Right renal cortex interstitium (tissue), 3 donors: ENCODE results near the gene SLC16A13. TPM values are rescaled to one million over a fixed set of nuclear protein-coding genes. Genes with fewer than 3 reads are reported as not detected.
"Not testable (repeated sequence)": the region's sequence is repeated elsewhere in the genome, so short reads cannot be mapped to it uniquely, and the experiment has no call there.

Experiments used
- DNase-seq, 3 donors: peaks; one replicate each; pipeline ENCODE4 v3.0.0-alpha.2; 2013; ENCODE audit warnings: low read depth in 3 of 3, low spot score in 2 of 3
- polyA plus RNA-seq, 3 donors: library from polyadenylated mRNA; unstranded; fragments of 120-200 nt; gene quantifications; one replicate each; pipeline ENCODE4 v1.2.1, GENCODE V29; 2013; ENCODE audit not compliant: insufficient read length in 3 of 3

The SLC16A13 gene
- 1 to 10 TPM; 2.4 to 3.3 (median 2.4) TPM for polyA plus RNA-seq

GRCh38 chr17:7035591-7036368, at the start of gene SLC16A13:
SLC16A13 (plus strand) TSS chr17:7036015; CDS start chr17:7036383, 368 bp downstream.
- DNase-seq, result peak in 2 of 3 donors; percentile 88 to 89

GRCh38 chr17:6986676-6987075, 49.1 kb upstream of the SLC16A13 start:
- DNase-seq, result no peak

GRCh38 chr17:6989779-6990178, 46.0 kb upstream of the SLC16A13 start:
- no peak for DNase-seq

- DNase-seq, result not testable (repeated sequence)
Observed at GRCh38 chr17:6993613-6994056, 42.2 kb upstream of the SLC16A13 start.

- no peak for DNase-seq
Observed at GRCh38 chr17:6994118-6994598, 41.7 kb upstream of the SLC16A13 start.

- DNase-seq, result no peak
Observed at GRCh38 chr17:6994666-6995256, 41.1 kb upstream of the SLC16A13 start.

- DNase-seq, result no peak
Observed at GRCh38 chr17:6995500-6996255, 40.1 kb upstream of the SLC16A13 start, which contains the start of gene ALOX12. ALOX12 (plus strand) TSS chr17:6996049; CDS start chr17:6996118, 69 bp downstream.

GRCh38 chr17:6996256-6997011, 39.4 kb upstream of the SLC16A13 start:
- no peak for DNase-seq

GRCh38 chr17:6997171-6997570, 38.6 kb upstream of the SLC16A13 start:
- DNase-seq, result no peak

GRCh38 chr17:6998855-6999508, 36.8 kb upstream of the SLC16A13 start:
- DNase-seq, result no peak

- no peak for DNase-seq
Observed at GRCh38 chr17:7001318-7001961, 34.4 kb upstream of the SLC16A13 start.

GRCh38 chr17:7002288-7003047, 33.3 kb upstream of the SLC16A13 start:
- no peak for DNase-seq

- DNase-seq, result no peak
Observed at GRCh38 chr17:7003745-7004144, 32.1 kb upstream of the SLC16A13 start.

GRCh38 chr17:7004398-7005253, 31.2 kb upstream of the SLC16A13 start:
- peak in 1 of 3 donors; percentile 52 for DNase-seq

GRCh38 chr17:7005716-7006115, 30.1 kb upstream of the SLC16A13 start:
- DNase-seq, result no peak

- no peak for DNase-seq
Observed at GRCh38 chr17:7007143-7007542, 28.7 kb upstream of the SLC16A13 start.

- DNase-seq, result no peak
Observed at GRCh38 chr17:7010523-7010922, 25.3 kb upstream of the SLC16A13 start.

GRCh38 chr17:7011415-7011814, 24.4 kb upstream of the SLC16A13 start:
- DNase-seq, result no peak
